ENCODE measurements around the gene C10orf90.

GRCh38 chr10:126523071-126523470, 147.4 kb downstream of the C10orf90 start:
- TF ChIP-seq POLR2A (IDR thresholded peaks at IDR 0.05): no peak
- TF ChIP-seq, protein P1, sequence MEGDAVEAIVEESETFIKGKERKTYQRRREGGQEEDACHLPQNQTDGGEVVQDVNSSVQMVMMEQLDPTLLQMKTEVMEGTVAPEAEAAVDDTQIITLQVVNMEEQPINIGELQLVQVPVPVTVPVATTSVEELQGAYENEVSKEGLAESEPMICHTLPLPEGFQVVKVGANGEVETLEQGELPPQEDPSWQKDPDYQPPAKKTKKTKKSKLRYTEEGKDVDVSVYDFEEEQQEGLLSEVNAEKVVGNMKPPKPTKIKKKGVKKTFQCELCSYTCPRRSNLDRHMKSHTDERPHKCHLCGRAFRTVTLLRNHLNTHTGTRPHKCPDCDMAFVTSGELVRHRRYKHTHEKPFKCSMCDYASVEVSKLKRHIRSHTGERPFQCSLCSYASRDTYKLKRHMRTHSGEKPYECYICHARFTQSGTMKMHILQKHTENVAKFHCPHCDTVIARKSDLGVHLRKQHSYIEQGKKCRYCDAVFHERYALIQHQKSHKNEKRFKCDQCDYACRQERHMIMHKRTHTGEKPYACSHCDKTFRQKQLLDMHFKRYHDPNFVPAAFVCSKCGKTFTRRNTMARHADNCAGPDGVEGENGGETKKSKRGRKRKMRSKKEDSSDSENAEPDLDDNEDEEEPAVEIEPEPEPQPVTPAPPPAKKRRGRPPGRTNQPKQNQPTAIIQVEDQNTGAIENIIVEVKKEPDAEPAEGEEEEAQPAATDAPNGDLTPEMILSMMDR (IDR thresholded peaks at IDR 0.05): no peak

Measured in Peyer's patch (tissue), 4 donors.